GM12878 (cell line): ENCODE measurements around the gene LRRC15. TPM values are rescaled to one million over a fixed set of nuclear protein-coding genes. Genes with fewer than 3 reads are reported as not detected.

Source experiments
- ATAC-seq: fragments of 200-7000 bp; cut with Tn5 transposase; 3 replicates; pipeline ENCODE4 v1.9.1; 2020; ENCODE audit warnings: mild to moderate bottlenecking, moderate library complexity
- BruUV-seq: library from RNA; stranded (reverse); fragments of 400-500 nt; replicated peaks from 2 replicates; lab custom pipeline; 2021; lab: Mats Ljungman, UMichigan
- CTCF ChIA-PET: fragments of 300-600 bp; sonication (Branson Sonifier 250); formaldehyde crosslinking; extraction: SDS; loops from one replicate; lab custom pipeline; 2021; ENCODE audit warnings: inconsistent platforms; lab: Yijun Ruan, JAX
- POLR2A ChIA-PET: fragments of 350-600 bp; formaldehyde crosslinking; extraction: SDS; loops from one replicate; lab custom pipeline; 2021; ENCODE audit warnings: inconsistent platforms; lab: Charles Lee
- RAD21 ChIA-PET: fragments of 300-600 bp; sonication (Branson Sonifier 250); formaldehyde crosslinking; loops from one replicate; lab custom pipeline; 2023; ENCODE audit warnings: antibody characterized with exemption; ENCODE audit not compliant: unreplicated experiment; lab: Charles Lee
- SMC1A ChIA-PET: fragments of 300-600 bp; sonication (Branson Sonifier 250); formaldehyde crosslinking; loops from one replicate; lab custom pipeline; 2023; ENCODE audit not compliant: unreplicated experiment, uncharacterized antibody; lab: Charles Lee
- DNase-seq: peaks from one replicate; pipeline ENCODE4 v3.0.0-alpha.2; 2011; ENCODE audit warnings: low read depth, low spot score
- FAIRE-seq: peaks from 3 replicates; lab custom pipeline; 2011; peaks lifted over from hg19 to GRCh38; lab: Jason Lieb, UNC
- H2AFZ ChIP-seq: 2 replicates; pipeline ENCODE4 v1.6.0; 2011; ENCODE audit warnings: low read depth, low read length, control low read depth; ENCODE audit not compliant: control insufficient read depth
- H3K27ac ChIP-seq: 2 replicates; pipeline ENCODE4 v1.5.1; 2011; ENCODE audit warnings: control low read depth; ENCODE audit not compliant: control insufficient read depth, insufficient read depth
- H3K27me3 ChIP-seq, 2 experiments: replicated peaks in 1 of 2; 2 replicates each; pipeline versions ENCODE4 v1.6.0 to v1.6.1; 2011; ENCODE audit warnings: low read length in 1 of 2; ENCODE audit not compliant: control insufficient read depth in 2 of 2, insufficient read depth in 2 of 2
- H3K36me3 ChIP-seq, 2 experiments: 2 replicates each; pipeline ENCODE4 v1.5.1; 2011; ENCODE audit warnings: low read length in 1 of 2; ENCODE audit not compliant: control insufficient read depth in 2 of 2, insufficient read depth in 2 of 2
- H3K4me1 ChIP-seq: 2 replicates; pipeline ENCODE4 v1.6.1; 2011; ENCODE audit warnings: mild to moderate bottlenecking, low read length, moderate library complexity, mixed read lengths; ENCODE audit not compliant: control insufficient read depth, insufficient read depth
- H3K4me2 ChIP-seq: 2 replicates; pipeline ENCODE4 v1.6.0; 2011; ENCODE audit warnings: control low read depth; ENCODE audit not compliant: control insufficient read depth, insufficient read depth
- H3K4me3 ChIP-seq: fragments of 200-600 bp; sonication (generic); 2 replicates; pipeline ENCODE4 v1.5.1; 2016
- H3K79me2 ChIP-seq: 2 replicates; pipeline ENCODE4 v1.6.0; 2011; ENCODE audit warnings: low read length; ENCODE audit not compliant: control insufficient read depth, insufficient read depth
- H3K9ac ChIP-seq: 2 replicates; pipeline ENCODE4 v1.8.0; 2011; ENCODE audit warnings: low read length, control low read depth, mixed read lengths; ENCODE audit not compliant: control insufficient read depth, insufficient read depth
- H3K9me3 ChIP-seq: replicated peaks from 3 replicates; pipeline ENCODE4 v1.5.1; 2011; ENCODE audit warnings: mild to moderate bottlenecking, low read length; ENCODE audit not compliant: control insufficient read depth, insufficient read depth
- H4K20me1 ChIP-seq: 2 replicates; pipeline ENCODE4 v1.6.0; 2011; ENCODE audit not compliant: control insufficient read depth, insufficient read depth
- IKZF1 ChIP-seq: fragments of 450-650 bp; conservative IDR thresholded peaks from 2 replicates; pipeline ENCODE4 v1.6.1; 2017; ENCODE audit warnings: antibody characterized with exemption, mild to moderate bottlenecking
- MTA3 ChIP-seq: IDR thresholded peaks from 2 replicates; pipeline ENCODE4 v1.6.1; 2012; ENCODE audit warnings: low read length, inconsistent platforms, borderline replicate concordance
- NFIC ChIP-seq: IDR thresholded peaks from 2 replicates; pipeline ENCODE4 v1.6.1; 2012; ENCODE audit warnings: low read depth, mild to moderate bottlenecking, inconsistent platforms, low read length, moderate library complexity
- ZBTB33 ChIP-seq: fragments of 450-650 bp; IDR thresholded peaks from 2 replicates; pipeline ENCODE4 v1.6.1; 2017; ENCODE audit warnings: mild to moderate bottlenecking
- WGBS: methylation state at CpG from one replicate; pipeline ENCODE4 v1.1.6; 2016; ENCODE audit warnings: low lambda C conversion rate; ENCODE audit not compliant: insufficient replicate concordance, insufficient coverage; ENCODE audit errors: missing lambda C conversion rate; 5-methylcytosine and 5-hydroxymethylcytosine counted together
- in situ Hi-C: fragments of 300-500 bp; cut with MboI; formaldehyde crosslinking; loops from 9 replicates; pipeline ENCODE4 v1.14.3; 2018; ENCODE audit warnings: mixed read lengths
- intact Hi-C: fragments of 100-400 bp; cut with micrococcal nuclease; formaldehyde crosslinking; loops from one replicate; pipeline ENCODE4 v1.14.2; 2022; ENCODE audit not compliant: unreplicated experiment
- polyA plus RNA-seq, 11 experiments: library from polyadenylated mRNA; depleted of rRNA in 4 of 11; unstranded in 6 of 11; stranded (reverse) in 5 of 11; fragments of >200 nt; fragmentation: Nextera tagmentation in 4 of 11; fragmentation: Illumina TruSeq in 1 of 11; extraction: Ambion mirVana in 4 of 11; extraction: Trizol in 1 of 11; gene quantifications; 1 replicate in 1 of 11; 2 replicates in 10 of 11; pipeline versions ENCODE4 v1.2.1 to v1.2.3, GENCODE V29; 2011 to 2016; ENCODE audit warnings: inconsistent platforms in 2 of 11, missing spikeins in 2 of 11, low read depth in 1 of 11
- total RNA-seq, 4 experiments: library from RNA; depleted of rRNA in 3 of 4; stranded (reverse); fragments of >200 nt in 3 of 4; fragmentation: Illumina TruSeq in 1 of 4; extraction: Trizol in 1 of 4; gene quantifications; 2 replicates each; pipeline versions ENCODE4 v1.2.1 to v1.2.3, GENCODE V29; 2013 to 2021

The LRRC15 gene
- total and polyA plus RNA-seq, 10 of the 15 experiments (the other 5 are each of a cell fraction or from before 2014, with no cell fraction given), result not detected

GRCh38 chr3:194328053-194328657, 41.4 kb downstream of the LRRC15 start:
- no peak overlapping the region for H2AFZ ChIP-seq
- peaks cover 3% of the 10 kb centered on the region; the same call in 1 of the 2 replicates for H3K4me1 ChIP-seq
- POLR2A ChIA-PET, result no interaction called here
- H3K79me2 ChIP-seq, result no peaks in the 10 kb centered on the region
- RAD21 ChIA-PET, result interaction anchor here (0.6 kb wide), 1 partner anchor 15 kb away, joined by 3 read pairs; no protein-coding TSS in a partner anchor
- in situ Hi-C loops, result no loop called here
- peaks cover 0 to 3% of the 10 kb centered on the region in 2 experiments; a peak in 3 of 4 replicates for H3K27me3 ChIP-seq
- H3K4me3 ChIP-seq, result no peak overlapping the region
- H3K9me3 ChIP-seq, result peaks cover 3% of the 10 kb centered on the region; the same call in 2 of the 3 replicates
- peak; percentile 87 for TF ChIP-seq ZBTB33
- no peak for TF ChIP-seq MTA3
- 0 out of 2 replicates have a peak, but pooled peaks have one; percentile 15 for TF ChIP-seq IKZF1
- no peak for TF ChIP-seq NFIC
- no peak overlapping the region for H3K9ac ChIP-seq
- CTCF ChIA-PET, result interaction anchor here (1.3 to 1.5 kb wide), 2 partner anchors 14 to 16 kb away, joined by 3 to 7 read pairs; no protein-coding TSS in a partner anchor
- FAIRE-seq (no peak), ATAC-seq (no peak; the same call in 2 of the 3 replicates), DNase-seq (no peak)
- no peaks in the 10 kb centered on the region for H4K20me1 ChIP-seq
- BruUV-seq, result no TSS peak
- 76% methylated on average over 26 of the region's 27 CpGs for WGBS
- SMC1A ChIA-PET, result interaction anchor here (1.4 kb wide), 1 partner anchor 16 kb away, joined by 4 read pairs; no protein-coding TSS in a partner anchor
- no peak overlapping the region for H3K27ac ChIP-seq
- intact Hi-C loops, result no loop called here
- no peak overlapping the region for H3K4me2 ChIP-seq
- no peaks in the 10 kb centered on the region for H3K36me3 ChIP-seq
